Heart left ventricle (tissue), 13 donors: Measurements from ENCODE around the gene WNT11.

Experiments used
- CTCF ChIP-seq, 12 donors: fragments of 200-600 bp; sonication (generic) in 4 of 12; IDR thresholded peaks; one replicate each; pipeline versions ENCODE4 v1.5.0 to v1.8.0; 2018 to 2022; ENCODE audit warnings: antibody characterized with exemption in 12 of 12, mild to moderate bottlenecking in 5 of 12
- POLR2A ChIP-seq, 2 donors: fragments of 450-650 bp; IDR thresholded peaks; one replicate each; pipeline ENCODE4 v1.6.1; 2017; ENCODE audit warnings: antibody characterized with exemption in 2 of 2, mild to moderate bottlenecking in 2 of 2, moderate library complexity in 2 of 2
- donor health status: ischemic (EF 13 %, LVEDD 7.1; RV severe dilation, severe dysfunction).
- donor health status: DM: no; HTN: yes; CAD: no.
- donor health status: DM: no; HTN: no; CAD: no.
- donor health status: ischemic (EF 25% LVEDD 6.9; RV normal size, moderate dysfunction).
- donor health status: ischemic (EF 25% LVEDD 5.7; RV mildly dilated, moderate dysfunction).
- donor health status: ischemic (EF 35%, LVEDD 5.7; RV mildly dilated, moderate dysfunction).
- donor health status: nonischemic (EF 11% LVEDD 7.7; RV severe dilation, severe dysfunction).
- donor health status: DM: yes; HTN: yes; CAD: no.
- donor health status: PGD.
- donor health status: ischemic (EF 29% LVEDD 5.4; RV normal size, mild dysfunction).
- donor health status: nonischemic (EF 23%, LVEDD 6.1; RV moderate dilation, normal function).

GRCh38 chr11:76240666-76241065 lies 34.4 kb upstream of the WNT11 start:
- no peak for TF ChIP-seq POLR2A (IDR thresholded peaks at IDR 0.05)
- no peak for TF ChIP-seq CTCF (IDR thresholded peaks at IDR 0.05)
